ENCODE measurements around the gene PODXL. TPM values are rescaled to one million over a fixed set of nuclear protein-coding genes. Genes with fewer than 3 reads are reported as not detected.
"Not testable (repeated sequence)": the region's sequence is repeated elsewhere in the genome, so short reads cannot be mapped to it uniquely, and the experiment has no call there.

The PODXL gene
- total RNA-seq, 1 donor from 2014 or later, result 141 TPM

DNA sequence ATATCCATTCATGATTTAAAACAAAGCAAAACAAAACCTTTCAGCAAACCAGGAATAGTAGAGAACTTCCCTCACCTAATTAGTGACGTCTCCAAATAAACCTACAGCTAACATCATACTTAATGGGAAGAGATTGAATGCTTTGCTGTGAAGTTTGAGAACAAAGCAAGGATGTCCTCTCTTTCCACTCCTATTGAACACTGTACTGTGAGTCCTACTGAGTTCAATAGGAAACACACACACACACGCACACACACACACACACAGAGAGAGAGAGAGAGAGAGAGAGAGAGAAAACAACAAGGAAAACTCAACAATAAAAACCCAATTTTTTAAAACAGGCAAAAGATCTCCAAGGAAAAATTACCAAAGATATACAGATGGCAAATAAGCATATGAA lies 32.3 kb downstream of the PODXL start:
- H3K27ac ChIP-seq, result no peak overlapping the region
- no peaks in the 10 kb centered on the region for H3K27me3 ChIP-seq
- DNase-seq (ENCODE audit: low spot score in 2 of 2), result no peak
- H3K36me3 ChIP-seq, result no peaks in the 10 kb centered on the region
- no peak overlapping the region for H3K4me3 ChIP-seq
- intact Hi-C loops (cut with DNase I), result no loop called here
- no peaks in the 10 kb centered on the region for H3K4me1 ChIP-seq
- TF ChIP-seq, protein P1, sequence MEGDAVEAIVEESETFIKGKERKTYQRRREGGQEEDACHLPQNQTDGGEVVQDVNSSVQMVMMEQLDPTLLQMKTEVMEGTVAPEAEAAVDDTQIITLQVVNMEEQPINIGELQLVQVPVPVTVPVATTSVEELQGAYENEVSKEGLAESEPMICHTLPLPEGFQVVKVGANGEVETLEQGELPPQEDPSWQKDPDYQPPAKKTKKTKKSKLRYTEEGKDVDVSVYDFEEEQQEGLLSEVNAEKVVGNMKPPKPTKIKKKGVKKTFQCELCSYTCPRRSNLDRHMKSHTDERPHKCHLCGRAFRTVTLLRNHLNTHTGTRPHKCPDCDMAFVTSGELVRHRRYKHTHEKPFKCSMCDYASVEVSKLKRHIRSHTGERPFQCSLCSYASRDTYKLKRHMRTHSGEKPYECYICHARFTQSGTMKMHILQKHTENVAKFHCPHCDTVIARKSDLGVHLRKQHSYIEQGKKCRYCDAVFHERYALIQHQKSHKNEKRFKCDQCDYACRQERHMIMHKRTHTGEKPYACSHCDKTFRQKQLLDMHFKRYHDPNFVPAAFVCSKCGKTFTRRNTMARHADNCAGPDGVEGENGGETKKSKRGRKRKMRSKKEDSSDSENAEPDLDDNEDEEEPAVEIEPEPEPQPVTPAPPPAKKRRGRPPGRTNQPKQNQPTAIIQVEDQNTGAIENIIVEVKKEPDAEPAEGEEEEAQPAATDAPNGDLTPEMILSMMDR (IDR thresholded peaks at IDR 0.05), result no peak
- H3K9me3 ChIP-seq, result no peaks in the 10 kb centered on the region

DNA sequence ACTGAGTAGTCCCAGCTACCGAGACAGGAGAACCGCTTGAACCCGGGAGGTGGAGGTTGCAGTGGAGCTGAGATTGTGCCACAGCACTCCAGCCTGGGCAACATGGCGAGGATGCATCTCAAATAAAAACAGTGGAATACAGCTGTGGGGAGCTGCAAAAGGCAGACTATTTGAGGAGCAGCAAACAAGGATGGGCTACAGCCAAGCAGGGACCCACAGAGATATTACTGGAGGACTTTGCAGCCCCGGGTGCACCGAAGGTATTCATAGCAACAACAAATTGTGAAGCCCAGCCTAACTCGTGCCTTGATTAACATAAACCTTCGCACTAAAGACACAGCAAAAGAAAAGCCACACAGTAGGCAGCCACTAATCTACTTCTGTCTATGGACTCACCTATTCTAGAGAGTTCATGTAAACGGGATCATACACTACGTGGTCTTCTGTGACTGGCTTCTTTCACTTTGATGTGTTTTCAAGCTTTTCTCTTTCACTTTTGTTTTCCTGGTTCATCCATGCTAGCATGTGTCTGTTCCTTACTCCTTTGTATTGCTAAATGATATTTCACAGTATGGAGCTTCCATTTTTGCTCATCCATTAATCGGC lies 34.0 kb downstream of the PODXL start:
- no peaks in the 10 kb centered on the region for H3K4me1 ChIP-seq
- DNase-seq (ENCODE audit: low spot score in 2 of 2), result peak in 1 of 2 donors; percentile 33
- intact Hi-C loops (cut with DNase I), result no loop called here
- H3K27ac ChIP-seq, result no peak overlapping the region
- no peaks in the 10 kb centered on the region for H3K27me3 ChIP-seq
- H3K9me3 ChIP-seq, result no peaks in the 10 kb centered on the region
- H3K36me3 ChIP-seq, result no peaks in the 10 kb centered on the region
- H3K4me3 ChIP-seq, result no peak overlapping the region
- TF ChIP-seq, protein P1 (IDR thresholded peaks at IDR 0.05), result no peak

DNA sequence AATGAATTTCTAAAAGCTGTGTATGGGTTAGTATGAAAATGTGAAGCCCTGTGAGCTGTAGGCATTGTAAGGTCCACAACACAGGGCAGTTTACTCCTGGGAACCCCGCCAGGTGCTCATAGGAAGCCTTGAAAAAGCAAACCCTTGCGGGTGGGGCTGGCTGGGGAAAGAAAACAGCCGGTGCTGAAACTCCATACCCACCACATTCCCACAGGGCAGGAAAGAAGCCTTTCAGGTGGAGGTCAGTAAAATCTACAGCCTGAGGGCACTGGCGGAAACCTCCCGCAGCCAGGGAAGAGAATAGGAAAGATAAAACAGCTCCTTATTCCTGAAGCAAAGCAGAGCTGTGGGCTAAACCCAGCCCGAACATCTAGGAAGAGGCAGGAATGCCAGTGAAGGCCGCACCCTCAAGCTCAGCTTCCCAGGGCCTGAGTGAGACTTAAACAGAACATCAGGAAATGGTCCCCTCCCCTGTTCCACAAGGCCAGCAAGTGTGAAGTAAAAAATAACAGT lies 34.7 kb downstream of the PODXL start:
- intact Hi-C loops (cut with DNase I), result no loop called here
- no peak overlapping the region for H3K4me3 ChIP-seq
- no peak overlapping the region for H3K27ac ChIP-seq
- H3K9me3 ChIP-seq, result no peaks in the 10 kb centered on the region
- TF ChIP-seq, protein P1 (IDR thresholded peaks at IDR 0.05), result no peak
- no peaks in the 10 kb centered on the region for H3K4me1 ChIP-seq
- no peaks in the 10 kb centered on the region for H3K27me3 ChIP-seq
- no peaks in the 10 kb centered on the region for H3K36me3 ChIP-seq
- peak in 1 of 2 donors; percentile 62 for DNase-seq (ENCODE audit: low spot score in 2 of 2)

DNA sequence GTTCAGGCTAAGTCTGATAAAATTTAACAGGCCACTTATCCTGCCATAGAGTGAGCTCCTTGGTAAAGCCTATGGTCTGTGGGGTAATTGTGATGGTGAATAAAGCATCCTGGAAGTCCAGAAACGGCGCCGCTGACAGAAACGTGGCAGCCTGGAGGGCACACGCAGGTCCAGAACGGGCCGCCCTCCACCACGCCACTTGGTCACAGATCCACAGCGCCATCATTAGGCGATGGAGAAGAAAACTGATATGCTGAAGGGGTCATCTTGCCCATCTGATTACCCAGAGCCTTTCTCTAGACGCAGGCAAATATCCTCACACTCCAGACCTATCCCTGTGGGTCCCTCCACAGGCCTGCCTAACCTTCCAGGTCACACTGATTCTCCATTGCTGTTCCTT lies 37.8 kb downstream of the PODXL start:
- H3K27ac ChIP-seq, result no peak overlapping the region
- no peaks in the 10 kb centered on the region for H3K9me3 ChIP-seq
- peaks cover 4% of the 10 kb centered on the region in 2 donors for H3K4me1 ChIP-seq
- intact Hi-C loops (cut with DNase I), result no loop called here
- H3K36me3 ChIP-seq, result no peaks in the 10 kb centered on the region
- H3K27me3 ChIP-seq, result no peaks in the 10 kb centered on the region
- H3K4me3 ChIP-seq, result no peak overlapping the region
- peak in 1 of 2 donors; percentile 25 for DNase-seq (ENCODE audit: low spot score in 2 of 2)
- TF ChIP-seq, protein P1 (IDR thresholded peaks at IDR 0.05), result no peak

DNA sequence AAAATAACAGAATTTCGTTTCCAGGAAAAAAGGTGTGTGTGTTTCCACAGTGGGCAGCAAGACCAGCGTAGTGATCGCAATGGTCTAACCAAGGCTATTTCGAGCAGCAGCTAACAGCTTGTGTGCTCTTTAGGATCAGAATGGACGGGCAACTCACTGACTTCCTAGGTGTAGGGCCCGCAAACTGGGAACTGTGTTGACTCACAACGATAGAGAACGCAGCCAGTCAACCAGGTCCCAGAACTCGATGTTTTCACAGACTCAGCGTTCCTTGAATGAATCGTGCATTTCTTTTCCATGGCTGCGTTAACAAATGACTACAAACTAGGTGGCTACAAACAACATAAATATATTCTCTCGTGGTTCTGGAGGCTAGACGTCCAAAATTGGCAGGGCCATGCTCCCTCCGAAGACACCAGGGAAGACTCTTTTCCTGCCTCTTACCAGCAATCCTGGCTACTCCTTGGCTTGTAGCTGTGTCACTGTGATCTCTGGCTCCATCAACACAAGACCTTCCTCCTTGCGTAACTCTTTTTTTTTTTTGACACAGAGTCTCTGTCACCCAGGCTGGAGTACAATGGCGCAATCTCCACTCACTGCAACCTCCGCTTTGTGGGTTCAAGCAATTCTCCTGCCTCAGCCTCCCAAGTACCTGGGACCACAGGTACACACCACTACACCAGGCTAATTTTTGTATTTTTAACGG lies 39.1 kb downstream of the PODXL start:
- H3K4me1 ChIP-seq, result peaks cover 4 to 8% of the 10 kb centered on the region in 2 donors
- DNase-seq (ENCODE audit: low spot score in 2 of 2), result peak in 1 of 2 donors; percentile 28
- no peak overlapping the region for H3K27ac ChIP-seq
- intact Hi-C loops (cut with DNase I), result no loop called here
- H3K9me3 ChIP-seq, result no peaks in the 10 kb centered on the region
- H3K36me3 ChIP-seq, result no peaks in the 10 kb centered on the region
- H3K27me3 ChIP-seq, result no peaks in the 10 kb centered on the region
- H3K4me3 ChIP-seq, result no peak overlapping the region
- TF ChIP-seq, protein P1 (IDR thresholded peaks at IDR 0.05), result no peak

DNA sequence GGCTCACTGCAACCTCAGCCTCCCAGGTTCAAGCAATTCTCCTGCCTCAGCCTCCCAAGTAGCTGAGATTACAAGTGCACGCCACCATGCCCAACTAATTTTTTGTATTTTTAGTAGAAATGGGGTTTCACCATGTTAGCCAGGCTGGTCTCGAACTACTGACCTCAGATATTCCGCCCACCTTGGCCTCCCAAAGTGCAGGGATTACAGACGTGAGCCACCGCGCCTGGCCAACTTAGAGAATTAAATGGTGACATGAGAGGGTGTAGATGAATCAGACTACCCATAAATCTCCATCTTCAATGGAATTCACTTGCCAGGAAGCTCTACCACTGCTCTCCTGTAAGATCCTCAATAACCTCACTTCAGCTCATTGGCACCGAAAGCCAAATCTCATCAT lies 41.0 kb downstream of the PODXL start:
- not testable (repeated sequence) for H3K27ac ChIP-seq, H3K4me1 ChIP-seq
- peak in 1 of 2 donors; percentile 45 for DNase-seq (ENCODE audit: low spot score in 2 of 2)

More for the DNA sequence above, 41.0 kb downstream of the PODXL start:
- H3K9me3 ChIP-seq; H3K27me3 ChIP-seq; intact Hi-C loops (cut with DNase I); H3K36me3 ChIP-seq; H3K4me3 ChIP-seq: not testable (repeated sequence)
